Nephron progenitor cell (in vitro differentiated cells): Measurements from ENCODE around the gene CHRD.

Experiments
- DNase-seq: peaks from one replicate; pipeline ENCODE4 v3.0.0; 2021
- H3K27ac Mint-ChIP-seq: 2 replicates; pipeline ENCODE4 v1.8.0; 2021; ENCODE audit warnings: mild to moderate bottlenecking, moderate library complexity, mixed read lengths
- H3K27me3 Mint-ChIP-seq: 2 replicates; pipeline ENCODE4 v1.8.0; 2021; ENCODE audit warnings: mild to moderate bottlenecking, low read depth, mixed read lengths; ENCODE audit not compliant: poor library complexity
- H3K36me3 Mint-ChIP-seq: 2 replicates; pipeline ENCODE4 v1.8.0; 2021; ENCODE audit warnings: low read depth, mixed read lengths
- H3K4me1 Mint-ChIP-seq: 2 replicates; pipeline ENCODE4 v1.8.0; 2021; ENCODE audit warnings: mixed read lengths
- H3K4me3 Mint-ChIP-seq: 2 replicates; pipeline ENCODE4 v1.8.0; 2021; ENCODE audit warnings: mild to moderate bottlenecking, moderate library complexity, mixed read lengths
- H3K9me3 Mint-ChIP-seq: 2 replicates; pipeline ENCODE4 v1.8.0; 2021; ENCODE audit warnings: mild to moderate bottlenecking, moderate library complexity, mixed read lengths
- CTCF ChIP-seq: fragments of 200-600 bp; sonication (generic); IDR thresholded peaks from 2 replicates; pipeline ENCODE4 v1.5.0; 2021; ENCODE audit warnings: antibody characterized with exemption

The CHRD gene

DNA sequence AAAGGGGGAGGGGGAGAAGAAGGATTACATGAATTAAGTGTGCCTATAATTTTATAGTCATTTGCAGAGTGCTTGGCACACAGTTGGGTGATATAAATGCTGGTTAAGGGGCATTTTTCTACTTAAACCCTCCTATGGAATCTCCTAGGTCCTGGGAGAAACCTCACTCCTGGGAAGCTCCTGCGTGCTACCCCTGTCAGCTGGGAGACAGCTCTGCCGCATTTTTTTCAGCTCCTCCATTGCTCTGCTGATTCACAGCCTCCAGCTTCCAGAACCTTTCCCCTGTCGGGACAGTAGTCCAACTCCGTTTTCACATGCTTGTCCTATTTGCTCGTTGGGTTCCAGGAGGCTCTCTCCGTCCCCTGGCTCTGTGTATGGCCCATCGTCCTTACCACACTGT, 59.2 kb downstream of the CHRD start:
- Mint-ChIP-seq H3K27ac (no peak overlapping the region), H3K27me3 (peaks cover 20% of the 10 kb centered on the region), H3K36me3 (no peaks in the 10 kb centered on the region), H3K4me3 (no peak overlapping the region), H3K4me1 (no peaks in the 10 kb centered on the region), H3K9me3 (peaks cover 7% of the 10 kb centered on the region)
- DNase-seq = no peak
- TF ChIP-seq CTCF = no peak
